ENCODE measurements around the gene TNNT3.
"Not testable (repeated sequence)": the region's sequence is repeated elsewhere in the genome, so short reads cannot be mapped to it uniquely, and the experiment has no call there.

The TNNT3 gene

DNA sequence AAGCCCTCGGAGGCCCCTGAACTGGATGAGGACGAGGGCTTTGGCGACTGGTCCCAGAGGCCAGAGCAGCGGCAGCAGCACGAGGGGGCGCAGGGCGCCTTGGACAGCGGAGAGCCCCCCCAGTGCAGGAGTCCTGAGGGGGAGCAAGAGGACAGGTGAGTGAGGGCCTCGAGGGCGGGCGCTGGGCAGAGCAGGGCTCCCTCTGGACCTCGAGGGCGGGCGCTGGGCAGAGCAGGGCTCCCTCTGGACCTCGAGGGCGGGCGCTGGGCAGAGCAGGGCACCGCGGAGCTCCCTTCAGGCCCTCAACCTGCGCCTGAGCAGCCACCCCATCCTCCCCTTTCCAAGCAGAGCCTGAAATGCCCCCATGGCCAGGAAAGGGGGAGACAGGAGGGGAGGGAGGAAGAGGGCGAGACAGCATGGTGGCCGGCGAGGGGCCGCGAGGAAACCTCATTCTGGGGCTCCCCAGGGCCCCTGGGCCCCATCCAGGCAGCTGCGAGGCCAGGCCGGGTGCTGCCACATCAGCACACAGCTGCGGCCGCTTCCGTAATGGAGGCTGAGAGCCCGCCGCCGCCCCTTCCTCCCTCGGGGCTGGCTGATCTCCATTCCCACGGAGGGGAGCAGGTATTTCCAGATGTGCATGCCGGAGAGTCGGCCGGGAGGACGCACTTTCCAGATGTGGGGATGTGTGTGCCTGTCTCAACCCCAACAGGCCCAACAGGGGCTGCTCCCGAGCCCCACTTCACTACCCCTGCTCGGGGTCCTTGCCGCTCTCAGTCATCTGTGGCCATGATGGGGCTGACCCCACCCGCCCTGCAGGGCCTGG lies 37.9 kb upstream of the TNNT3 start:
- no peak for DNase-seq (ENCODE audit: low read depth)

DNA sequence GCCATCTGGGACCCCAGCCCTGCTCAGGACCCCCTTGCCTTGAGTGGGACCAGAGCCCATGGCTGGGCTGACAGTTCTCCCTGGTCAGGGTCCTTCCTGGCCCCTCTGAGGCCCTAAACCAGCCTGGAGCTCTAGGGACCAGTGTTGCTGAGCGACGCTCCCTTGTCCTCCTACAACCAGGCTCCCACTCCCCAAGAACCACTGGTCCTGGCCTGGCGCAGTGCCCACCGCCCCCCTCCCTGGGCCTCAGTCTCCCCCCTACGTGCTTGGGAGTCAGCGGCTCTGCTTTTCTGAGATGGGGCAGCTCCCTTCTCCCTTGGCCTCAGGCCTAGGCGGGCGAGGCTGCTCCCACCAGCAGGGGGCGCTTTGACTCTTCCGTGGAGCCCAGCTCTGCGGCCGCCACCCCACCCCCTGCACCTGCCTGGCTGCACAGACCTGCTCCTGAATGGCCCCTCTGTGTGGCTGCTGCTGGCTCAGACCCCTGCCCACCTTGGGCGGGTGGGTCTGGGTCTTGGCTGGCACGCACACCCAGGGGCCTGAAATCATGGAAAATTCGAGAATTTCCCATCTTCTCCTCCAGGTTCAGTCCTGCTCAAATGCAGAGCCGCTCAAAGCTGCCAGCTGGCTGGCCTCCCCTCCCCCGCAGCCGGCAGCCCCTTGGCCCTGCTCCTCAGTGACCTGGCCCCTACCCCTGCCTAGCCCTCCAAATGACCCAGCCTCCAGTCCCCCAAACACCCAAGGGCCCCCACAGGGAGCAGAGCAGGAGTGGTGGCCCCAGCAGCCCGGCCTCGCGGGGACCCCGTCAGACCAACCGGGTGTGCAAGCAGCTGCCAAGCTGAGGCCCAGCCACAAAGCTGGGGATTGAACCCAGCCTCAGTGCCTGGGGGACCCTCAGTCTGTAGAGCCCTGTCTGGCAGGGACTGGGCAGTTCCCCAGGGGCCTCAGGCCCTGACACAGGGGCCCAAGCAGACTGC lies 37.0 kb upstream of the TNNT3 start:
- peak; percentile 53 for DNase-seq (ENCODE audit: low read depth)

DNA sequence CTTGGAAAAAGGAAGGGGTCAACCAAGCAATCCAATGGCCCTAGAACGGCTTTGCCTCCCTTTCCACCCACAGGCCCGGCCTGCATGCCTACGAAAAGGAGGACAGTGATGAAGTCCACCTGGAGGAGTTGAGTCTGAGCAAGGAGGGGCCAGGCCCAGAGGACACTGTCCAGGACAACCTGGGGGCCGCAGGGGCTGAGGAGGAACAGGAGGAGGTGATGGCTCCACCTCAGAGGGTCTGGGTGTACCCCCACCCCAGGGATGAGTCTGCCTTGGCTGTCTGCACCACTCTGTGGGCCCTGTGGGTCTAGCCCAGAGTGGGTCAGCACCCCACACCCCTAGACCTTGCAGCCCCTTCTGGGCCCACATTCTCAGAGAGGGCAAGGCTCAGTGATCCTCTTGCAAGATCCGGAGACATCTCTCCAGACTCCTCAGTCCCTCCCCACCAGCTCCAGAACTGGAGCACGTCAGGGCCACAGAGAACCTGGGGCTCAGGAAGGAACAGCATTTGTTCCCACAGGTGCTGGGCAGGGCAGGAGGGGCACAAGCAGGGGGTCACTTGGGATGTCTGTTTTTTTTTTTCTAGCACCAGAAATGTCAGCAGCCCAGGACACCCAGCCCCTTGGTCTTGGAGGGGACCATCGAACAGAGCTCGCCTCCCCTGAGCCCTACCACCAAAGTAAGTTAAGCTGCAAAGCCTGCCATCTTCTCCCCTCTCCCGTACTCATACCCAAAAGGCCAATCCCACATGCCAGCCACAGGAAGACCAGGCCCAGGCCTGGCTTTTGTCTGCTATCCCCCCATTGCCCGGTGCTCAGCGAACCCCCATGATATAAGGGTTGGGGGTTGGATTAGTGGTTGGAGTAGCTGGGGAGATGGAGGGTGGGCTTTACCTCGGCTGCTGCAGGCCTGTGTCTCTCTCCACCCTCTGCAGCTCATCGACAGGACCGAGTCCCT lies 35.9 kb upstream of the TNNT3 start:
- DNase-seq (ENCODE audit: low read depth) = no peak

DNA sequence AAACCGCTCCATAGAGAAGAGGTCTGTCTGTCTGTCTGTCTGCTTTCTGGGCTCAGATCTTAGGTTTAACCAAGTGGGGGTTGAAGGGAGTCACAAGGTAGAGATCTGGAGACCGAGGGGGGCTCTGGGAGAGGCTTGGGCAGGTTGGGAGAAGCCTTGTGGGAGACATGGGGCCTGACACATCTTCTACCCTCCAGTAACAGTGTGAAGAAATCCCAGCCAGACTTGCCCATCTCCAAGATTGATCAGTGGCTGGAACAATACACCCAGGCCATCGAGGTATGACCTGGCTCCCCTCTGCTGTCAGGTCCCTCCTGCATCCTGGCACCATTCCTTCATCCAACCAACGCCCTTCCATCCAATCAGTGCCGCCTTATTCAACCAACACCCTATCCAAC lies 35.2 kb upstream of the TNNT3 start:
- no peak for DNase-seq (ENCODE audit: low read depth)

DNA sequence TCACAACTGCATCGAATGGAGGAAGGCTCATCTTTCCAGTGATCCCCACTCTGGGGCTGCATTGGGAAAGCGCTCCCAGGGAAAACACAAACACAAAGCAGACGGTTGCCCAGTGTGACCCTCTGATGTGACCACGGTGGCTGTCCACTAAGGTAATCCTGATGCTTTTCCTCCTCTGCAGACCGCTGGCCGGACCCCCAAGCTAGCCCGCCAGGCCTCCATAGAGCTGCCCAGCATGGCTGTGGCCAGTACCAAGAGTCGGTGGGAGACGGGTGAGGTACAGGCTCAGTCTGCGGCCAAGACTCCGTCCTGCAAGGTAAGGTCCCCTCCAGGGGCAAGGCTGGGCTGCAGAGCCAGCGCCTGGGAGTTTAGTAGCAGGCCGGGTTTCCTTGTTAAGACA lies 33.0 kb upstream of the TNNT3 start:
- not testable (repeated sequence) for DNase-seq (ENCODE audit: low read depth)

DNA sequence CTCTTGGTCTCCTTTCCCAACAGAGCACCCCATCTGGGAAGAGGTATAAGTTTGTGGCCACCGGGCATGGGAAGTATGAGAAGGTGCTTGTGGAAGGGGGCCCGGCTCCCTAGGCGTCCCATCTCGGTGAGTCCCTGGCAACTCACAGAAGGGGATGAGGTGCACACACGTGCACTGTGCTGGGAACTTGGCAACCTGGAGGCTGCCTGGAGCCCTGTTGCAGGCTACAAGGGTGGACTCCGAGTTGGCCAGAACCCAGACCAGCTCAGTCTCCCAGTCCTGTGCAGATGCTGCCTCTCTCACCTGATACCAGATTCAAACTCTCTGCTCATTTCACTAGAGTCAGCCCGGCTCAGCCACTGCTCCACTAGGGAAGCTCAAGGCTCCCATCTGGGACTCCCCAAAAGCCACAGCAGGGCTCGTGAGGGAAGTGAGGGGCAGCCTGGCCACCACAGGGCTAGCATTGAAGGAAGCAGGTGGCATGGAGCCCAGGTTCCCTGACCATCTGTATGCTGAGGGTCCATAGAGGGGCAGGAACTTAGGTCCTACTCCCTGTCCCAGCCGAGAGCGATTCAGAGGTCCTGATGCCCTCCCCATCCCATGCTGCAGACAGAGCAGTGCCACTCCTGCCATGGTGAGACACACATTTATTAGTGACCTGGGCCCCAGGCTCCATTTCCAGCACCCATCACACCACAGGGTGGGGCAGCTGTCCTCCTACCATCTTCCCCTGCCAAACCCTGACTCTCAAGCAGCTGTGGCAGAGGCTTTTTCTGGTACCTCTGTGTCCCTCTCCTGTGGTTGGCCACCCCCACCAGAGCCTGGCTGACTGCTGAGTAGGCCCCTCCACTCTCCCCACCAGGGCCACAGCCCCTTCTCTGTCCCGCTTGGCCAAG lies 31.8 kb upstream of the TNNT3 start:
- no peak for DNase-seq (ENCODE audit: low read depth)

DNA sequence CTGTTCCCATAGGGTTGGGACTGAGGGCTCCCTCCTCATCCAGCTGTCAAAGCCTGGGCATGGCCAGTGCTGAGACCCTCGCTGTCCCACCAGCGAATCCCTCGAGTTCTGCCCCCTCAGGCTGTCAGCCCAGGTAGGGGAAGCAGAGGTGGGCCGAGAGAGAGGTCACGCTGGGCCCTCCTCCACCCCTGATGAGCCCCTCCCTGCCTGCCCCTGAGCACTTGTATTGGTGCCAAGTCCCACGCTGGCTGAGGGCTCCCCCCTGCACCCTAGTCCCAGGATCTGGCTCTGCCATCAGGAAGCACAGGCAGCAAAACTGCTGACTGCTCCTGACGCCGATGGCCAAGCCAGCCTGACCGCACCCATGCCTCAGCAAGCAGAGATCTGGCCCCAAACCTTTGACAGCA lies 31.2 kb upstream of the TNNT3 start:
- no peak for DNase-seq (ENCODE audit: low read depth)

DNA sequence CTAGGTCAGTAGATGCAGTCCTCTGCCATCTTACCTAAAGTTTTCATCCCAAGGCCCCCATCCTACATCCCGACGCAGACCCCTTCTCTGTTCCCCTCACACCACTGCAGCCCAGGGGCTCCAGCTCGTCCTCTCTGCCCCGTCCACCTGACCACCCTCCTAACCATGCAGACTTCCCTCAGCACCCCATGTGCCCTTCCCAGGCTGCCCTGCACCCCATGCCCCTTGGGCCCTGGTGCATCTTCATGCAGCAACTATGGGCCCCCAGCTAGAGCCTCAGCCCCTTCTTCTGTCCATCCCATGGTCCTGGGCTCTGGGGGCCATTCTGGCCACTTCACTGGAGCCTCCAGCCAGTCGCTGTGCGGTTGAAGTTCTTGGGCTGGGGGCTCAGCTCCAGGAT lies 30.7 kb upstream of the TNNT3 start:
- no peak for DNase-seq (ENCODE audit: low read depth)

DNA sequence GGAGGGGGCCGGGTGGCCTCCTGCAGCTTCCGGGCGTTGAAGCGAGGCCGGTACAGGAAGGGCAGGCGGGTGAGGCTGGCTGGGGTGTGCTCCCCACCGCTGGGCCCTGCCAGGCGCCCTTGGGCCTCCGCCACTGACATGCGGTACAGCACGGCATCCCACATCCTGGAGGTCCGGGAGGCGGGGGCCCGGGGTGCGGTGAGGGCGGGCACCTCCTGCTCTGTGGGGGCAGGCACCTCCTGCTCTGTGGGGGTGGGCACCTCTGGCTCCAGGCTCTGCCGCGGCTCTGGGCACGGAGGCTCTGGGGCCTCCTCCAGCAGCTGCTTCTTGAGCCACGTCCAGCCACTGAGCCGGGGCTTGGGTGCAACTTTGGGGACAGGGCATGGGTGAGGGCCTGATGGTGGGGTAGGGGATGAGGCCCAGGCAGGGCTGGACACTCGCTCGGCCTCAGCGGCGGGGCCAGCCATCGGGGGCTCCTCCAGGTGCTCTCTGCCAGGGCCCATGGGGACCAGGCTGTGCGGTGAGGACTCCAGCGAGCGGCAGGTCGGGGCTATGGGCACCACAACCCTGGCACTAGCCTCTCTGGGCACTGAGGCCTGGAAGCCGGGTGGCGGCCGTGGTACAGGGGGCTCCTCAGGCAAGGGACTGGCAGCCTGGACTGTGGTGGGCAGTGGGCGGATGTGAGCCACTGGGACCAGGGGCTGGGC lies 30.1 kb upstream of the TNNT3 start:
- DNase-seq (ENCODE audit: low read depth) = peak; percentile 27

DNA sequence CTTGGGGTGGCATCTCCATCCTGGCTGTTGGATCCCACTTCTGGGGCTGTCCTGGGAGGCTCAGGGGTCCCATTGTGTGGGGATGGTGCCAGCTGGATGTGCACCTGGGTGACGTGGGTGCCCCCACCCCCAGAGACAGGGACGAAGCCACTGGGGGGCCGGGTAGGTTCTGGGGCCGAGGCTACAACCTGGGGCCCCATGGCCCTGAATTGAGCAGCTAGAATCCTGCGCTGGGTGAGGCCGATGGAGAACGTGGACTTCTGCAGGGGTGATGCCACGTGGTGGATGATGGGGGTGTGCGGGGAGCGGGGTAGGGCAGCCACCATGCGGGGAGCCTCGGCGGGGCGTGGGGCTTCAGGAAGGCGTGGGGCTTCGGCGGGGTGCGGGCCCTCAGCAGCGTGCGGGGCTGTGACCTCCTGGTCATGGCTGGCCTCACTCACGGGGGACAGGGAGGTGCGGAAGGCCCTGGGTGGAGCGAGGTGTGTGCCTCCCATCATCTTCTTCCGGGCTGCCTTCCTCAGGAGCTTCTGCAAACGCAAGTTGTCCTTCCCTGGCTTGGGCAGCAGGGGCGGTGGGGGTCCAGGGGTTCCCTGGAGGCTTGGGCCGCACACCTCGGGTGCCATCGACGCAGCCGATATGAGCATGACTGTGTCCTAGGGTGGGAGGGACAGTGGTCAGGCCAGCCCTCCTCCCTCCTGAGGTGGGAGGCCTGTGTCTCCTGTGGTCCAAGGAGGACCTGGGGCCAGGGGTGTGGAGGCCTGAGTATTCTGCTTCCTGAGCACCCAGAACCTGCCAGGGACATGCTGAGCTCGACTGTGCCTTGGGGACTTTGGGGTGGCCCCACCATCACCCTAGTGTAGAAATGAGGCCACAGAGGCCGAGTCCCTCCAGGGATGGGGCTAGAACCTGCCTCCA lies 29.3 kb upstream of the TNNT3 start:
- no peak for DNase-seq (ENCODE audit: low read depth)

DNA sequence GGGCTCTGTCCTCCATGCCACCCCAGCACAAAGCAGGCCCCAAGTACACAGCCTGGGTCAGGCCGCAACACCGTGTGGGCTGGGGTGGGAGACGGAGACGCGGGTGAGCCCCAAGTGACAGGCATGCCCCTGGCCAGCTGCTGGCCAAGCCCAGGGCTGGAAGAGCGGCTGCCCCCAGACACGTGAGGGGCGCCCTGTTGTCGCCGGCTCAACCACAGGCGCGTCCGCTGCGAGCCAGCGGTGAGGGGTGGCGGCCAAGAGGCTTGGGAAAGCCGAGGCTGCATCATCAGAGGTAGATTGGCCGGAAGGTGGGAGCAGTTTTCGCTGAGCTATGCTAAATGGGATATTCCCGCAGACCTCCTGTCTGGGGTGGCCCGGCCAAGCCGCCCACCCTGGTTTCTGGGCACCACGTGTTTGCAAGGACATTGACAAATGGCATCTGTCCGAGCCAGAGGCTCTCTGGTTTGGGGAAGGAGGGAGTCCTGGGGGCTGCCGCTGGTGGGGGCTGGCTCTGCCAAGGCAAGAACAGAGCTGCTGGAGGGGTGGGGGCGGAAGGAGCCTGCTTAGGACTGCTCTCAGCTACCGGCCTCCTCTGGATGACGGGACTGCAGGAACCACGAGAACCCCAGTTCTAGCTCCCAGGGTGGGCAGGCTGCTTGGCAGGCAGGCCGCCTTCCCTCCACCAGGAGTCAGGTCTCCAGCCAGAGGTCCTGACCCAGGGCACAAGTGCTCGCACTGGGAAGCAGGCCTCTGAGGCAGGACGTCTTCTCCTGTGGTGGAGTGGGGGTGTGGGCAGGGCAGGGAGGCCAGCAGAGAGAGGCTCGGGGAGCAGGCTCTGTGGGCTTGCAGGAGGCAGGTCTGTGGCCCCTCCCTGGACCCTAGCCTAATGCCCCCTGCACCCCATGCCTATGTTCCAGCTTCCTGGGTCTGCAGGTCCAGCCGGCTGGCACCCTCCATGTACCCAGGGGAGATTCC lies 28.4 kb upstream of the TNNT3 start:
- no peak for DNase-seq (ENCODE audit: low read depth)

DNA sequence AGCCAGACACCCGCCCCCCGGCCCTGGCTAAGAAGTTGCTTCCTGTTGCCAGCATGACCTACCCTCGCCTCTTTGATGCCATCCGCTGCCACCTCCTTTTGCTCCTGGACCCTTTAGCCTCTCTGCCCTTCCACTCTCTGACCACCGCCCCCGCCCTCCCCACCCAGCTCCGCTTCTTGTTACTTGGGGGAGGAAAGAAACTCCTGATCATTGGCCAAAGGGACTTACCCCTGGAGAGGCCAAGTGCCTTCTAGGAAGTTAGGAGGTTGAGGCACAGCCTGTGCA lies 27.7 kb upstream of the TNNT3 start, which contains the start of gene PRR33:
Gene PRR33, minus strand, starts transcription at position 65 of the 285 bp plus-strand sequence. CDS start 1,311 bp downstream, outside the sequence.
- DNase-seq (ENCODE audit: low read depth) = no peak

DNA sequence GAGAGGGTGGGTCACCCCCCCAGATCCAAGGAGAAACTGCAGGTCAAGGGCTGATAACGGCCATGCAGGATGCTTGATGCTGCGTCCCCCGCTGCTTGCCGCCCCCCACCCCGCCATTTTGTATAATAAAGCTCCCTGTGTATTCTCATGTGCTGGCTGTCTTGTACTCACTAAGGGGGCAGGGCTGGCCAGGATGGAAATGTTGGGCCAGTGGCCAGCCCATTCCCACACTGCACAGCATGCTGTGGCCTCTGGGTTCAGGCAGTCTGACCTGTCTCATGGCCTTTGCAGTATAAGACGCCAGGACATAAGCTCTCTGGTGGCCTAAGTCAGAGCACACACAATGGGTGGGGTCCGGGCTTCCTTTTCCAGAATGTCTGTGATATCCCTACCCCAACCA lies 27.4 kb upstream of the TNNT3 start:
- DNase-seq (ENCODE audit: low read depth) = no peak

DNA sequence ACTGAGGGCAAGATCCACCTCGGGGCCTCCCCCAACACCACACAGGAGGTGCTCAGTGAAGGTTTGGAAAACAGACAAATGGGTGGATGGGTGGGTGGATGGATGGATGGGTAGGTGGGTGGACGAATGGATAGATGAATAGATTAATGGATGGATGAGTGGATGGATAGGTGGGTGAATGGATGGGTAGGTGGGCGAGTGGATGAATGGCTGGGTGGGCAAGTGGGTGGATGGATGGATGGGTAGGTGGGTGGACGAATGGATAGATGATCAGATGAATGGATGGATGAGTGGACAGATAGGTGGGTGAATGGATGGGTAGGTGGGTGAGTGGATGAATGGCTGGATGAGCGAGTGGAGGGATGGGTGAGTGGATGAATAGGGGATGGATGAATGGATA lies 26.9 kb upstream of the TNNT3 start:
- DNase-seq (ENCODE audit: low read depth) = no peak

DNA sequence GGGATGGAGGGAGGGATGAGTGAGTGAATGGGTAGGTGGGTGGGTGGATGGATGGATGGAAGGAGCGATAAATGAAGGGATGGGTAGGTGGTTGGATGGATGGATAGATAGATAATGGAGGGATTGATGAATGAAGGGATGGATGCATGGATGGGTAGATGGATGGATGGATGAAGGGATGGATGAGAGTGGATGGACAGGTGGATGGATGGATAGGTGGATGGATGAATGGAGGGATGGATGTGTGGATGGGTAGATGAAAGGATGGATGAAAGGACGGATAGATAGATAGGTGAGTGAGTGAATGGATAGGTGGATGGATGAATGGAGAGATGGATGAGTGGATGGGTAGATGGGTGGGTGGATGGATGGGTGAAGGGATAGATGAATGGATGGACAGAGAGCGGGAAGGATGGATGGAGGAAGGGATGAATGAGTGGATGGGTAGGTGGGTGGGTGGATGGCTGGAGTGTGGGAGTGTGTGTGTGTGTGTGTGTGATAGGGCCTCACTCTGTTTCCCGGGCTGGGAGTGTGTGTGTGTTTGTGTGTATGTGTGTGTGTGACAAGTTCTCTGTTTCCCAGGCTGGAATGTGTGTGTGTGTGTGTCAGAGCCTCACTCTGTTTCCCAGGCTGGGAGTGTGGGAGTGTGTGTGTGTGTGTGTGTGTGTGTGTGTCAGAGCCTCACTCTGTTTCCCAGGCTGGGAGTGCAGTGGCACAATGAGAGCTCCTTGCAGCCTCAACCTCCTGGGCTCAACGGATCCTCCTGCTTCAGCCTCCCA lies 25.7 kb upstream of the TNNT3 start:
- no peak for DNase-seq (ENCODE audit: low read depth)

DNA sequence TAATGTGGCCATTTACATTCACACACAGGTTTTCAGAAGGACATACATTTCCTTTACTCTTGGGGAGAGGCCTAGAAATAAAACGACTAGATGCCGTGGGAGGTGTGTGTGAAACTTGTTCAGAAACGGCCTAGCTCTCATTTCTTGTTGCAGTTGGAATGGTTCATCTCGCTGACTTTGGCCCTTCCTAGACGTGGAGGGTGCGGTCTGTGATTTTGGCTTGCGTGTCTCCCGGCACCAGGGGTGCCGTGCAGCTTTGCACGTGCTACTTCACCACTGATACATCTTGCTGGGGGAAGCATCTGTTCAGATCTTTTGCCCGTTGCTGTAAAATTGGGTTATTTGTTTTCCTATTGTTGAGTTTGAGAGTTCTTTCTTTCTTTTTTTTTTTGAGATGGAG lies 24.7 kb upstream of the TNNT3 start:
- no peak for DNase-seq (ENCODE audit: low read depth)

DNA sequence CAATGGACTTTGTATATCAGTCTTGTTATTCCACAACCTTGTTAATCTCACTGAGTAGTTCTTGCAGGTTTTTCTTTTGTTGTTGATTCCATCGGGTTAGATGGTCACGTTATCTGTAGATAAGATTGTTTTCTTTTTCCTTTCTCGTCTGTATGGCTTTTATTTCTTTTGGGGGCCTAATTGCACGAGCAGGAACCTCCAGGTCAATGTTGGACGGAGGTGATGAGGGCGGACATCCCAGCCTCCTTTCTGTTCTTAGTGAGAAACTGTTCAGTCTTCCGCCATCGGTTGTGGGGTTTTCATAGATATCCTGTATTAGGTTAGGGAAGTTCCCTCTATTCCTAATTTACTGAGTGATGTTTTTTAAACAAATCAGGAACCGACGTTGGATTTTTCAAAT lies 23.0 kb upstream of the TNNT3 start:
- DNase-seq (ENCODE audit: low read depth) = no peak
